Skeletal muscle tissue (tissue), 4 donors: ENCODE results near the gene ATXN10. TPM values are rescaled to one million over a fixed set of nuclear protein-coding genes. Genes with fewer than 3 reads are reported as not detected.

Experiments used
- H3K27ac ChIP-seq: one replicate; pipeline ENCODE4 v1.7.0; 2013; ENCODE audit warnings: mild to moderate bottlenecking, low read depth, low read length, inconsistent platforms
- H3K27me3 ChIP-seq, 3 donors: one replicate each; pipeline ENCODE4 v1.7.0; 2013; ENCODE audit warnings: low read length in 3 of 3; ENCODE audit not compliant: control insufficient read depth in 3 of 3, insufficient read depth in 3 of 3
- H3K36me3 ChIP-seq, 3 donors: one replicate each; pipeline ENCODE4 v1.7.0; 2013; ENCODE audit warnings: low read length in 3 of 3; ENCODE audit not compliant: control insufficient read depth in 3 of 3, insufficient read depth in 3 of 3
- H3K4me1 ChIP-seq, 3 donors: one replicate each; pipeline ENCODE4 v1.7.0; 2013; ENCODE audit warnings: low read length in 3 of 3, mild to moderate bottlenecking in 3 of 3; ENCODE audit not compliant: control insufficient read depth in 3 of 3, insufficient read depth in 3 of 3
- H3K4me3 ChIP-seq, 3 donors: one replicate each; pipeline ENCODE4 v1.7.0; 2013; ENCODE audit warnings: low read length in 3 of 3
- H3K9ac ChIP-seq, 3 donors: one replicate each; pipeline ENCODE4 v1.7.0; 2013; ENCODE audit warnings: low read length in 3 of 3, mild to moderate bottlenecking in 3 of 3, moderate library complexity in 2 of 3, low read depth in 1 of 3
- H3K9me3 ChIP-seq, 3 donors: one replicate each; pipeline ENCODE4 v1.7.0; 2013; ENCODE audit warnings: low read length in 3 of 3; ENCODE audit not compliant: control insufficient read depth in 3 of 3
- total RNA-seq: library from RNA; depleted of rRNA; stranded (reverse); fragments of >200 nt; gene quantifications from one replicate; pipeline ENCODE4 v1.2.3, GENCODE V29; 2014
- donor health status: Osteomylitis.

The ATXN10 gene
- total RNA-seq, 1 donor from 2014 or later: 310 TPM

- H3K4me1 ChIP-seq: no peaks in the 10 kb centered on the region
- H3K9me3 ChIP-seq: no peaks in the 10 kb centered on the region
- H3K27ac ChIP-seq: no peak overlapping the region
- no peak overlapping the region for H3K4me3 ChIP-seq
- no peaks in the 10 kb centered on the region for H3K27me3 ChIP-seq
- H3K9ac ChIP-seq: no peak overlapping the region
- H3K36me3 ChIP-seq: peaks cover 2 to 13% (median 12%) of the 10 kb centered on the region in 3 donors
These were observed 133.3 kb downstream of the ATXN10 start for GRCh38 chr22:45804986-45805325.

- no peaks in the 10 kb centered on the region for H3K9me3 ChIP-seq
- peaks cover 2 to 13% (median 12%) of the 10 kb centered on the region in 3 donors for H3K36me3 ChIP-seq
- no peak overlapping the region for H3K4me3 ChIP-seq
- H3K9ac ChIP-seq: no peak overlapping the region
- H3K27me3 ChIP-seq: no peaks in the 10 kb centered on the region
- H3K27ac ChIP-seq: no peak overlapping the region
- no peaks in the 10 kb centered on the region for H3K4me1 ChIP-seq
These were observed 133.8 kb downstream of the ATXN10 start for GRCh38 chr22:45805413-45805812.

GRCh38 chr22:45807156-45807915, 135.7 kb downstream of the ATXN10 start:
- Histone ChIP-seq H3K9me3 (no peaks in the 10 kb centered on the region), H3K27ac (no peak overlapping the region), H3K4me3 (no peak overlapping the region), H3K27me3 (no peaks in the 10 kb centered on the region), H3K36me3 (peaks cover 2 to 20% (median 17%) of the 10 kb centered on the region in 3 donors), H3K9ac (no peak overlapping the region), H3K4me1 (no peaks in the 10 kb centered on the region)

DNA sequence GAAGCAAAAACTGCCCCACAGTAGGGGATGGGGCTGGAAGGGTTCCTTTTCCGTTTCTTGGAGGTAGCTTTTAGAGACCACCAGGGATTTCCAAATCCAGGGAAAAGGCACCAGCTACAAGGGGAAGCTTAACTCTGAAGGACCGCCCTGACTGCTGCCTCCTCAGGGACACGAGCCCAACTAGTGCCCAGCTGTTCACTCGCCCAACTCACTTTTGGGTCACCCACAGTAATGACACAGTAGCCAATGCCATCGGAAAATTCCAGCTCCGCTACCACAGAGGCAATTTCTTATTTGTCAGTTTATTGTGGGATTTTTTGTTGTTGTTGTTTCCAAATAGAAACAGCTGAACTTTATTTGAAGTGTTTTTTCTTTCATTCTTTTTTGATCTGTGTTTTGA, 141.3 kb downstream of the ATXN10 start:
- Histone ChIP-seq H3K27me3 (no peaks in the 10 kb centered on the region), H3K9ac (no peak overlapping the region), H3K27ac (no peak overlapping the region), H3K4me1 (peaks cover 3 to 5% (median 3%) of the 10 kb centered on the region in 3 donors), H3K9me3 (no peaks in the 10 kb centered on the region), H3K4me3 (no peak overlapping the region), H3K36me3 (peaks cover 2 to 22% (median 22%) of the 10 kb centered on the region in 3 donors)

- no peaks in the 10 kb centered on the region for H3K9me3 ChIP-seq
- no peak overlapping the region for H3K4me3 ChIP-seq
- no peak overlapping the region for H3K9ac ChIP-seq
- no peak overlapping the region for H3K27ac ChIP-seq
- H3K27me3 ChIP-seq: no peaks in the 10 kb centered on the region
- H3K36me3 ChIP-seq: peaks cover under 1 to 17% (median 16%) of the 10 kb centered on the region in 3 donors
- H3K4me1 ChIP-seq: peaks cover 7 to 13% (median 11%) of the 10 kb centered on the region in 3 donors
These were observed 142.6 kb downstream of the ATXN10 start for GRCh38 chr22:45814198-45814597.

GRCh38 chr22:45816776-45817175, 145.1 kb downstream of the ATXN10 start:
- H3K27ac ChIP-seq: no peak overlapping the region
- no peak overlapping the region for H3K9ac ChIP-seq
- H3K9me3 ChIP-seq: no peaks in the 10 kb centered on the region
- H3K4me1 ChIP-seq: peaks cover 7 to 13% (median 11%) of the 10 kb centered on the region in 3 donors
- peaks cover 2 to 13% (median 13%) of the 10 kb centered on the region in 3 donors for H3K36me3 ChIP-seq
- no peak overlapping the region for H3K4me3 ChIP-seq
- no peaks in the 10 kb centered on the region for H3K27me3 ChIP-seq

GRCh38 chr22:45817745-45818423, 146.2 kb downstream of the ATXN10 start:
- H3K27me3 ChIP-seq: no peaks in the 10 kb centered on the region
- H3K4me1 ChIP-seq: peaks cover 7 to 13% (median 11%) of the 10 kb centered on the region in 3 donors
- no peak overlapping the region for H3K4me3 ChIP-seq
- peaks cover 2 to 12% (median 11%) of the 10 kb centered on the region in 3 donors for H3K36me3 ChIP-seq
- no peaks in the 10 kb centered on the region for H3K9me3 ChIP-seq
- H3K9ac ChIP-seq: peak overlapping the region in 1 of 3 donors; percentile 36
- H3K27ac ChIP-seq: no peak overlapping the region

- H3K9me3 ChIP-seq: no peaks in the 10 kb centered on the region
- peak overlapping the region in 1 of 3 donors; percentile 36 for H3K9ac ChIP-seq
- H3K36me3 ChIP-seq: peaks cover 2 to 12% (median 11%) of the 10 kb centered on the region in 3 donors
- H3K4me3 ChIP-seq: no peak overlapping the region
- no peak overlapping the region for H3K27ac ChIP-seq
- H3K27me3 ChIP-seq: no peaks in the 10 kb centered on the region
- H3K4me1 ChIP-seq: peaks cover 7 to 13% (median 11%) of the 10 kb centered on the region in 3 donors
These were observed 146.9 kb downstream of the ATXN10 start for GRCh38 chr22:45818424-45819085.

- H3K4me3 ChIP-seq: no peak overlapping the region
- H3K4me1 ChIP-seq: peaks cover 7 to 13% (median 11%) of the 10 kb centered on the region in 3 donors
- no peaks in the 10 kb centered on the region for H3K9me3 ChIP-seq
- no peaks in the 10 kb centered on the region for H3K27me3 ChIP-seq
- no peak overlapping the region for H3K9ac ChIP-seq
- H3K27ac ChIP-seq: no peak overlapping the region
- H3K36me3 ChIP-seq: peaks cover 2 to 10% (median 10%) of the 10 kb centered on the region in 3 donors
These were observed 147.7 kb downstream of the ATXN10 start for GRCh38 chr22:45819305-45819704.
